GM18520 (cell line): Measurements from ENCODE around the gene BCL7A.
"Not testable (repeated sequence)": the region's sequence is repeated elsewhere in the genome, so short reads cannot be mapped to it uniquely, and the experiment has no call there.

ENCODE experiments used
- ATAC-seq: cut with Tn5 transposase; IDR thresholded peaks from one replicate; pipeline ENCODE4 v1.9.1; 2021; ENCODE audit not compliant: unreplicated experiment

The BCL7A gene

GRCh38 chr12:122051231-122051876 is 29.7 kb downstream of the BCL7A start:
- ATAC-seq: no peak

DNA sequence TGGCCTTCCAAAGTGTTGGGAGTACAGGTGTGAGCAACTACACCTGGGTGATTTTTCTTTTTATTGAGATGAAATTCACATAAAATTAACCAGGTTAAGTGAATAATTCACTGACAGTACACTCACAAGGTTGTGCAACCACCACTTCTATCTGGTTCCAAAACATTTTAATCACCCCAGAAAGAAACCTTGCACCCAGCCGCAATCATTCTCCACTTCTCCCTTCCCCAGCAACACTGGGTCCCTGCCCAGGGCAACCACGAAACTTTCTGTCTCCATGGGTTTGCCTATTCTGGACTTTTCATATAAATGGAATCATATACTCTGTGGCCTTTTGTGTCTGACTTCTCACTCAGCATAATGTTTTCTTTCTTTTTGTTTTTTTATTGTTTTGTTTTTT is 30.6 kb downstream of the BCL7A start:
- ATAC-seq: no peak

- ATAC-seq: no peak
Measured at GRCh38 chr12:122054842-122055520, 33.3 kb downstream of the BCL7A start.

- ATAC-seq: not testable (repeated sequence)
Measured at GRCh38 chr12:122056406-122056805, 34.7 kb downstream of the BCL7A start.

GRCh38 chr12:122057007-122057735 is 35.5 kb downstream of the BCL7A start:
- ATAC-seq: no peak

DNA sequence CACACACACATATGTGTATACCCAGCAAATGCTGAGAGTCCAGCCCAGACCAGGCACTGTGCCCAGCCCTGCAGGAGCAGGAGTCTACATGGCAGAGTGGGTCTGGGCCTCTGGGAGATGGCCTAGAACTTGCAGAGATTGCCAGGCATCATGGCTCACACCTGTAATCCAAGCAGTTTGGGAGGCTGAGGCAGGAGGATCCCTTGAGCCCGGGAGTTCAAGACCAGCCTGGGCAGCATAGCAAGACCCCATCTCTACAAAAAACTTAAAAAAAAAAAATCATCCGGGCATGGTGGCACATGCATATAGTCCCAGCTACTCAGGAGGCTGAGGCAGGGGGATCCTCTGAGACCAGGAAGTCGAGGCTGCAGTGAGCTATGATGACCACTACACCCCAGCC is 36.1 kb downstream of the BCL7A start:
- ATAC-seq: no peak

DNA sequence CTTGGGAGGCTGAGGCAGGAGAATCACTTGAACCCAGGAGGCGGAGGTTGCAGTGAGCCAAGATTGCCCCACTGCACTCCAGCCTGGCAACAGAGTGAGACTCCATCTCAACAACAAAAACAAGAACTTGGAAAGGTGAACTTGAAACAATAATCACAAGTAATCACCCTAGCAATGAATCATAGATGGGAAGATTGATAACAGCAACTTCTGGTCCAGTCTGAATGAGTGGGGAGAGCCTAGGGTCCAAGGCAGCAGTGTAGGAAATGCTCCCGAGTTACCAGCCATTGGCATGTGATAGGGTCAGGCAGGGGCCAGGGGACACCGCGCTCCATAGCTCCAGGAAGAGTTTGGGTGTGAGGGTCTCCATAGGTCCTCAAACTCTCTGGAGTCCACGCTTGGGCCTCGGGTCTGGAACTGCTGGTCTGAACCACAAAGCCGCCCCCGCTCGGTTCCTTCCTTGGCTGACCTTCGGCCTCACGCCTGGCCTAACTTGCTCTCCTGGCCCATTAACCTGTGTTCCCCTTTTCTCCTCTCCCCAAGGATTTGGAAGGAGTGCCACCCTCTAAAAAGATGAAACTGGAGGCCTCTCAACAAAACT is 37.0 kb downstream of the BCL7A start:
- no peak for ATAC-seq

- no peak for ATAC-seq
Measured at GRCh38 chr12:122059203-122059960, 37.7 kb downstream of the BCL7A start.

- no peak for ATAC-seq
Measured at GRCh38 chr12:122060081-122060501, 38.4 kb downstream of the BCL7A start.

GRCh38 chr12:122061253-122061652 is 39.6 kb downstream of the BCL7A start:
- ATAC-seq: no peak

GRCh38 chr12:122062832-122063693 is 41.4 kb downstream of the BCL7A start:
- ATAC-seq: no peak

- ATAC-seq: no peak
Measured at GRCh38 chr12:122063694-122064024, 42.0 kb downstream of the BCL7A start.

DNA sequence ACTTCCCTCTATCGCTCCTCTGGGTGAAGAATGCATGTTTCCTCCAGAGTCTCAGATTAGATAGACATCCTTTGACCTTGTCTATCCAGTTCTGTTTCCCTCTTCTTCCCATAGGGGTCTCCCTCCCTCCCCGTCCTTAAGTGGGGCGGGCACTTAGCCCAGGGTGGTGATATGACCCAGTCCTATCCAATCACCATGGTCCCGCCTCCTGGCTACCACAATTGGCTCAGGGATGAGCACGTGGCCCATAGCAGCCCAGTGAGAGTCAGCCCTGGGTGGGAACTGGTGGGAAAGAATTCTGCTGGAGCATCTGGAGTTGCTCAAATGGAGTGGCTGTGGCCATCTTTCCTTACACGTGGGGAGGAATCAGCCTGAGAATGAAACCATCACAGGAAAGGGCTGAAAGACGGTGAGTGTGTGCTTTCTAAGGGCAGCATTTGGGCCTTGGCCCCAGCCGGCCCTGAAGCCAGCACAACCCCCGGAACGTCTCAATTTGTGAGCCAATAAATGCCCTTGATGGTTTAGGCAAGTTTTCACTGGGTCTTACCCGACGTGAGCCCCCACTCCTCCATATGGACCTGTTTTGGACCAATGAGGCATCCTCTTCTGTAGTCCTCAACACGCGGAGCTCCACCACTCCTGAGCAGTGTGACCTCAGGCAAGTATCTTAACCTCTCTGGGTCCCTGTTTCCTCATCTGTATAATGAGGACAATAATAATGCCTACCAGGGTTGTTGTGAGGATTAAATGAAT is 42.5 kb downstream of the BCL7A start:
- ATAC-seq: no peak

DNA sequence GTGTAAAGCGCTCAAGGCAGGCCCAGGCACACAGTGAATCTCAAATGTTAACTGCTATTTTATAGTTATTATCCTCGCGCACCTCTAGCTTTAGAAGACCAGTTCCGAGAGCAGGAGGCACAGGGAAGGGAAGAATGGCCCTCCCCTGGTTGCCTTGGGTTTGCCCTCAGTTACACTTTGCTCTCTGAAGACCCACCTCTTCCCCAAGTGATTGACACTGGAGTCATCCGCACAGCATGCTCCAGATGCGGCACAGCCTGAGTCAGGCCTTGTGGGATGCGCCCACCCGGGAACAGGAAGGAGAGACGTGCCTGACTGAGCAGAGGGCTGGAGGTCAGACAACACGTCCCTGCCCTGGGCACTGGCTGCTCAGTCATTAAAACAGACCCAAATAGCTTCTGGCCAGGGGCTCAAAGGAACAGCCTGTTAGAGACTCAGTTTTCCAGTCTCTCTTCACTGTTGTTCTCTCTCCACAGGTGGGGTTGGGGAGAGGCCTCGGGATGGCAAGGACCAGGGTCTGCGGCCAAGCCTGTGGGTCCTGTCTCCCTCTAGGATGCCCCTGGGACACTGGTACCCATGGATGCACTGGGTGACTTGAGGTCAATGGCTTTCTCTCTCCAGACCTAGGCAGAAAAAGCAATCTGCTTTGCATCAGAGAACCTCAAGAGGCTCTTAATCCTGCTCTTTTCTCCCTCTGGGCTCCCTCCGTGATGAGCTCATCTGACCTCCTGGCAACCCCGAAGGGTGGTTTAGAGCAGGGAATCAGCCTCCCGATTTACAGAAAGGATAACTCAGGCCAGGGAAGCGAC is 43.3 kb downstream of the BCL7A start:
- no peak for ATAC-seq

DNA sequence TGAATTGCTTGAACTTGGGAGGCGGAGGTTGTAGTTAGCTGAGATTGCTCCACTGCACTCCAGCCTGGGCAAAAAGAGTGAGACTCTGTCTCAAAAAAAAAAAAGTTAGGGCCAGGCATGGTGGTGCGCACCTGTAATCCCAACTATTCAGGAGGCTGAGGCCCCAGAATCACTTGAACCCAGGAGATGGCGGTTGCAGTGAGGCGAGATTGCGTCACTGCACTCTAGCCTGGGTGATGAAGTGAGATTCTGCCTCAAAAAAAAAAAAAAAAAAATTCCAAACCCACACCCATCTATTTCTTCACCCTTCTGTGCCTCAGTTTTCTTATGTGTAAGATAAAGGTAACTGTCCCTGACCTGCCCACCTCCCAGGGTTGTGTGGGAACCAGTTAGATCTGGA is 45.9 kb downstream of the BCL7A start:
- ATAC-seq: no peak

- ATAC-seq: peak; percentile 63
Measured at GRCh38 chr12:122067966-122068365, 46.3 kb downstream of the BCL7A start.

DNA sequence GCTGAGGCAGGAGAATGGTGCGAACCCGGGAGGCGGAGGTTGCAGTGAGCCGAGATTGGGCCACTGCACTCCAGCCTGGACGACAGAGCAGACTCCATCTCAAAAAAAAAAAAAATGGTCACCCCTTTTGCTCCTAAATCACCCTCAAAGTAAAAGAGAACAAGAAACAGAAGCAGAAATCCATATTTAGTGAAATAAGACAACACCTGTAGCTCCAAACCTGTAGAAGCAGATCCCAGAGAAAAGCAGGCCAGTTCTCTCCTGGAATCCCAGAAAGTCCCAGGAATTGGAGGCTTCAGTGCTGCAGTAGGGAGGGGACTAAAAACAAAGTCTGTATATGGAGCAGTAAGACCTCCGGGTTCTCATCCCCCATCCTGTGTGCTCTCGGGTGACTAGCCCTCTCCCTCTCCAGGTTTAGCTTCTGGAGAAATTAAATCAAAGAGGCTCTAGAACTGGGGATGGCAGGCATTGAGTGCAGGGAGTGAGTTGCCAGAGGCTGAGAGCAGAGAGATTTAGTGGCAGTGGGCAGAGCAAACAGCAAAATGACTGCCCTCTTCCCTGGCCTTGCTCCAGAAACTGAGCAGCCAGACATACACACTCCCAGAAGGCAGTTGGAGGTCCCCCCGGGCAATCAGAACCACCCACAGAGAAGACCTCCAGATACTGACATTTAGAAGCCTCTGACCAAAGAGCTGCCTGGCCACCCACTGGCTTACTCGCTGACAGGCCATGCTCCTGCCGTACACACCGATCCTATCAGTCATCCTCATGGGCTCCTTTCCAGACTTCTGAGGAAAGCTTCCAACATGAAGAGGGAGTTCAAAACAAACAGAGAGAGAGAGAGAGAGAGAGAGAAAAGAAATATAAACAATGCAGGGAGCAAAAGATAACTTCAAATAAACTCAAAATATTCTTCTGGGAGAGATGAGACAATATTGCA is 50.6 kb downstream of the BCL7A start:
- no peak for ATAC-seq

DNA sequence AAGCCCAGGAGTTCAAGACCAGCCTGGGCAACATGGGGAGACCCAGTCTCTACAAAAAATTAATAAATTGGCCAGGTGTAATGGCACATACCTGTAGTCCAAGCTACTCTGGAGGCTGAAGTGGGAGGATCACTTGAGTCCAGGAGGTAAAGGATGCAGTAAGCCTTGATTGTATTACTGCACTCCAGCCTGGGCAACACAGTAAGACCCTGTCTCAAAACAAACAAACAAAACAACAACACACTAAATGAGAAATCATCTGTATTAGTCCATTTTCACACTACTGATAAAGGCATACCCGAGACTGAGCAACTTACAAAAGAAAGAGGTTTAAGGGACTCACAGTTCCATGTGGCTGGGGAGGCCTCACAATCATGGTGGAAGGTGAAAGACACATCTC is 52.1 kb downstream of the BCL7A start:
- ATAC-seq: no peak
